ENCODE data around the gene CD80.

Gene CD80

GRCh38 chr3:119481079-119481478, 78.3 kb downstream of the CD80 start:
- Histone ChIP-seq H3K36me3 (ENCODE audit: control insufficient read depth in 2 of 2, insufficient read depth in 1 of 2, low read length in 2 of 2) (peaks cover 0 to 39% of the 10 kb centered on the region in 2 experiments; a peak in 2 of 3 replicates), H3K9me3 (ENCODE audit: control insufficient read depth, insufficient read depth, low read depth, low read length) (no peaks in the 10 kb centered on the region), H3K4me1 (ENCODE audit: control insufficient read depth, insufficient read depth, low read length) (no peaks in the 10 kb centered on the region), H3K4me3 (ENCODE audit: low read depth, low read length) (no peak overlapping the region), H3K27ac (ENCODE audit: extremely low read depth, low read depth, low read length) (no peak overlapping the region)
- ChIA-PET POLR2A (no interaction called here), CTCF (interaction anchor here (0.7 kb wide), 1 partner anchor 19 kb away, joined by 3 read pairs; no protein-coding TSS in a partner anchor)
- TF ChIP-seq TCF7L2 (IDR thresholded peaks at IDR 0.05; ENCODE audit: borderline replicate concordance, low read depth, low read length) (no peak), ZNF585B (tag by site-specific recombination; IDR thresholded peaks at IDR 0.05) (no peak), ZNF560 (tag by site-specific recombination; IDR thresholded peaks at IDR 0.05; ENCODE audit: borderline replicate concordance) (no peak), GLI2 (tag by site-specific recombination; IDR thresholded peaks at IDR 0.05; ENCODE audit: borderline replicate concordance, low read depth) (no peak), KLF16 (tag by site-specific recombination; IDR thresholded peaks at IDR 0.05) (no peak), ZNF514 (tag by site-specific recombination; IDR thresholded peaks at IDR 0.05) (no peak), ZNF48 (tag by site-specific recombination; IDR thresholded peaks at IDR 0.05) (no peak), INSM2 (tag by site-specific recombination; IDR thresholded peaks at IDR 0.05) (no peak), KLF17 (tag by site-specific recombination; IDR thresholded peaks at IDR 0.05) (no peak), ZNF473 (tag by site-specific recombination; IDR thresholded peaks at IDR 0.05) (no peak), ZNF561 (tag by site-specific recombination; IDR thresholded peaks at IDR 0.05; ENCODE audit: borderline replicate concordance) (no peak), ZFHX2 (tag by site-specific recombination; conservative IDR thresholded peaks at IDR 0.05) (no peak), ZNF214 (tag by site-specific recombination; IDR thresholded peaks at IDR 0.05; ENCODE audit: borderline replicate concordance) (no peak), PRDM10 (tag by site-specific recombination; IDR thresholded peaks at IDR 0.05) (no peak), SCRT2 (tag by site-specific recombination; IDR thresholded peaks at IDR 0.05) (no peak), ZNF623 (tag by site-specific recombination; IDR thresholded peaks at IDR 0.05) (no peak), KLF10 (tag by site-specific recombination; IDR thresholded peaks at IDR 0.05) (no peak)
